Measurements from ENCODE around the gene PCSK6.

DNA sequence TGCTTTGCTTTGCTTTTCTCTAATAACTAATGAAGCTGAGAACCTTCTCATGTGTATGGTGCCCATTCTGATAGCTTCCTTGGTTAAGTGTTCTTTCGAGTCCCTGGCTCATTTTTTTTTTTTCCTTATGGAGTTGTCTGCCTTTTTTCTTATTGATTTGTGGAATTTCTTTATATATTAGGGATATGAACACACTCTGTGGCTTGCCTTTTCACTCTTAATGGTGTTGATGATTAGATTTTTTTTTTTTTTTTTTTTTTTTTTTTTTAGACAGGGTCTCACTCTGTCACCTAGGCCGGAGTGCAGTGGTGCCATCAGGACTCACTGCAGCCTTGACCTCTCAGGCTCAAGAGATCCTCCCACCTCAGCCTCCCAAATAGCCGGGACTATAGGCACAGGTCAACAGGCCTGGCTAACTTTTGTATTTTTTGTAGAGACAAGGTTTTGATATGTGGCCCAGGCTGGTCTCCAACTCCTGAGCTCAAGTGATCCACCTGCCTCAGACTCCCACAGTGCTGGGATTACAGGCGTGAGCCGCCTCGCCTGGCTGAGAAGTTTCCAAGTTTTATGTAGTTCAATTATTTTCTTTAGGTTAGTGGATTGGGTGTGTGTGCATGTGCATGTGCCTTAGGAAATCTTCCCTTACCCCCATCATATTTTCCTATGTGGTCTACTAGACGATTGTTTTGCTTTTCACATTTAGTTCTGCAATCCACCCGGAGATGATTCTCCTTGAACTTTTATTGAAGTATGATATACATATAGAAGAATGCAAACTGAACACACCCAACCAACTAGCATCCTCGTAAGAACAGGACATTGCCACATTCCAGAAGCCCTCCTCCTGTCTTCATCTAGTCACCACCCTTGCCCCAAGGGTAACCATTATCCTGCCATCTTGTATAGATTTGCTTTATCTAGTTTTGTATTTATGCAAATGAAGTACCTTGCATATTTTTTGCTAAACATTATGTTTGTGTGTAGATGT, 192.8 kb downstream of the PCSK6 start:
- TF ChIP-seq NFIC (IDR thresholded peaks at IDR 0.05): no peak
- no peak for TF ChIP-seq EP300 (IDR thresholded peaks at IDR 0.05; ENCODE audit: borderline replicate concordance)
- no peak for TF ChIP-seq CREB1 (IDR thresholded peaks at IDR 0.05; ENCODE audit: low read depth)
- TF ChIP-seq, protein P1, sequence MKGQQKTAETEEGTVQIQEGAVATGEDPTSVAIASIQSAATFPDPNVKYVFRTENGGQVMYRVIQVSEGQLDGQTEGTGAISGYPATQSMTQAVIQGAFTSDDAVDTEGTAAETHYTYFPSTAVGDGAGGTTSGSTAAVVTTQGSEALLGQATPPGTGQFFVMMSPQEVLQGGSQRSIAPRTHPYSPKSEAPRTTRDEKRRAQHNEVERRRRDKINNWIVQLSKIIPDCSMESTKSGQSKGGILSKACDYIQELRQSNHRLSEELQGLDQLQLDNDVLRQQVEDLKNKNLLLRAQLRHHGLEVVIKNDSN (IDR thresholded peaks at IDR 0.05): no peak

All from Ishikawa (cell line).